Kidney epithelial cell (primary cell): ENCODE results near the gene IGSF21. TPM values are rescaled to one million over a fixed set of nuclear protein-coding genes. Genes with fewer than 3 reads are reported as not detected.
"Not testable (repeated sequence)": the region's sequence is repeated elsewhere in the genome, so short reads cannot be mapped to it uniquely, and the experiment has no call there.

Source experiments
- DNase-seq: peaks from one replicate; pipeline ENCODE4 v3.0.0-alpha.2; 2010; ENCODE audit warnings: low read depth
- H3K27me3 ChIP-seq: 2 replicates; pipeline ENCODE4 v1.6.0; 2011; ENCODE audit warnings: low read length; ENCODE audit not compliant: control insufficient read depth, insufficient read depth
- H3K36me3 ChIP-seq: 2 replicates; pipeline ENCODE4 v1.5.1; 2011; ENCODE audit warnings: low read length; ENCODE audit not compliant: control insufficient read depth, insufficient read depth
- H3K4me3 ChIP-seq: 2 replicates; pipeline ENCODE4 v1.5.1; 2011; ENCODE audit warnings: low read depth, mild to moderate bottlenecking, control low read depth, low read length
- total RNA-seq: library from RNA; depleted of rRNA; stranded (reverse); fragments of >200 nt; gene quantifications from 2 replicates; pipeline ENCODE4 v1.2.3, GENCODE V29; 2015
- TF ChIP-seq, protein P1 (sequence below): IDR thresholded peaks from 2 replicates; pipeline ENCODE4 v1.5.1; 2011; ENCODE audit warnings: mild to moderate bottlenecking, moderate library complexity, low read length, control low read depth, inconsistent platforms; ENCODE audit not compliant: insufficient read depth, poor library complexity, severe bottlenecking

IGSF21 gene
- total RNA-seq, 1 donor from 2014 or later, result not detected

DNA sequence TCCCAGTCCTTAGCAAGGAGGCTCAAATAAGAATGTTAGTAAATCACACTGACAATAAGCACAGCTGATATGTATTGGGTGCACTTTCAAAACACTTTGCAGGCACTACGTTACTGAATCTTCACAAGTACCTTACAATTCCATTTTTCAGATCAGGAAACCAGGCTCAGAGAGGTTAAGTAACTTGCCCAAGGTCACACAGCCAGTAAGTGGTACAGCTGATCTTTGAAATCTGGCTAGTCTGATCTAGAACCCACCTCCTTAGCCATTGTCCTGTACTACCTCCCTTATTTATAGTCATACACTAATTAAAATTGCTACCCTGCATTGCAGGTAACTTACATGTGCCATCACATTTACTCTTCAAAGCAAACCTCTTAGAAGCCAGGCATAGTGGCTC, 251.0 kb downstream of the IGSF21 start:
- TF ChIP-seq, protein P1, sequence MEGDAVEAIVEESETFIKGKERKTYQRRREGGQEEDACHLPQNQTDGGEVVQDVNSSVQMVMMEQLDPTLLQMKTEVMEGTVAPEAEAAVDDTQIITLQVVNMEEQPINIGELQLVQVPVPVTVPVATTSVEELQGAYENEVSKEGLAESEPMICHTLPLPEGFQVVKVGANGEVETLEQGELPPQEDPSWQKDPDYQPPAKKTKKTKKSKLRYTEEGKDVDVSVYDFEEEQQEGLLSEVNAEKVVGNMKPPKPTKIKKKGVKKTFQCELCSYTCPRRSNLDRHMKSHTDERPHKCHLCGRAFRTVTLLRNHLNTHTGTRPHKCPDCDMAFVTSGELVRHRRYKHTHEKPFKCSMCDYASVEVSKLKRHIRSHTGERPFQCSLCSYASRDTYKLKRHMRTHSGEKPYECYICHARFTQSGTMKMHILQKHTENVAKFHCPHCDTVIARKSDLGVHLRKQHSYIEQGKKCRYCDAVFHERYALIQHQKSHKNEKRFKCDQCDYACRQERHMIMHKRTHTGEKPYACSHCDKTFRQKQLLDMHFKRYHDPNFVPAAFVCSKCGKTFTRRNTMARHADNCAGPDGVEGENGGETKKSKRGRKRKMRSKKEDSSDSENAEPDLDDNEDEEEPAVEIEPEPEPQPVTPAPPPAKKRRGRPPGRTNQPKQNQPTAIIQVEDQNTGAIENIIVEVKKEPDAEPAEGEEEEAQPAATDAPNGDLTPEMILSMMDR, result no peak
- H3K27me3 ChIP-seq, result peaks cover 2% of the 10 kb centered on the region
- no peaks in the 10 kb centered on the region for H3K36me3 ChIP-seq
- no peak overlapping the region for H3K4me3 ChIP-seq
- DNase-seq, result no peak

GRCh38 chr1:18360251-18360650, 252.7 kb downstream of the IGSF21 start:
- no peaks in the 10 kb centered on the region for H3K27me3 ChIP-seq
- TF ChIP-seq, protein P1, result no peak
- no peak overlapping the region for H3K4me3 ChIP-seq
- DNase-seq, result no peak
- no peaks in the 10 kb centered on the region for H3K36me3 ChIP-seq

GRCh38 chr1:18362150-18362549, 254.6 kb downstream of the IGSF21 start:
- TF ChIP-seq, protein P1, result no peak
- H3K27me3 ChIP-seq, result no peaks in the 10 kb centered on the region
- no peak overlapping the region for H3K4me3 ChIP-seq
- no peaks in the 10 kb centered on the region for H3K36me3 ChIP-seq
- no peak for DNase-seq

GRCh38 chr1:18363436-18363835, 255.8 kb downstream of the IGSF21 start:
- H3K36me3 ChIP-seq, result no peaks in the 10 kb centered on the region
- TF ChIP-seq, protein P1, result no peak
- no peaks in the 10 kb centered on the region for H3K27me3 ChIP-seq
- no peak overlapping the region for H3K4me3 ChIP-seq
- no peak for DNase-seq

- no peaks in the 10 kb centered on the region for H3K36me3 ChIP-seq
- TF ChIP-seq, protein P1, result no peak
- no peak for DNase-seq
- no peaks in the 10 kb centered on the region for H3K27me3 ChIP-seq
- H3K4me3 ChIP-seq, result no peak overlapping the region
Observed at GRCh38 chr1:18365099-18365705, 257.6 kb downstream of the IGSF21 start.

GRCh38 chr1:18372505-18372904, 264.9 kb downstream of the IGSF21 start:
- H3K36me3 ChIP-seq, H3K4me3 ChIP-seq, DNase-seq, H3K27me3 ChIP-seq: not testable (repeated sequence)
